Osteoblast (primary cell): ENCODE results near the gene DNER. TPM values are rescaled to one million over a fixed set of nuclear protein-coding genes. Genes with fewer than 3 reads are reported as not detected.

Experiments
- DNase-seq: peaks from one replicate; pipeline ENCODE4 v3.0.0; 2011; ENCODE audit warnings: low spot score, mixed read lengths; ENCODE audit not compliant: insufficient read length; ENCODE audit errors: missing footprints
- H2AFZ ChIP-seq: 2 replicates; pipeline ENCODE4 v1.6.0; 2011; ENCODE audit warnings: mild to moderate bottlenecking, low read length
- H3K27ac ChIP-seq: 2 replicates; pipeline ENCODE4 v1.5.1; 2011; ENCODE audit warnings: mild to moderate bottlenecking, low read depth, low read length, moderate library complexity
- H3K27me3 ChIP-seq: 2 replicates; pipeline ENCODE4 v1.6.0; 2012; ENCODE audit warnings: mild to moderate bottlenecking, control low read depth, inconsistent platforms, low read length, moderate library complexity; ENCODE audit not compliant: insufficient read depth
- H3K36me3 ChIP-seq: 2 replicates; pipeline ENCODE4 v1.5.1; 2011; ENCODE audit warnings: mild to moderate bottlenecking, low read length, control low read depth, moderate library complexity; ENCODE audit not compliant: insufficient read depth
- H3K4me1 ChIP-seq: 2 replicates; pipeline ENCODE4 v1.5.1; 2011; ENCODE audit warnings: mild to moderate bottlenecking, low read length, control low read depth, moderate library complexity; ENCODE audit not compliant: insufficient read depth
- H3K4me2 ChIP-seq: 2 replicates; pipeline ENCODE4 v1.6.0; 2011; ENCODE audit warnings: mild to moderate bottlenecking, low read length; ENCODE audit not compliant: insufficient read depth
- H3K4me3 ChIP-seq: fragments of 200-600 bp; sonication (generic); 3 replicates; pipeline ENCODE4 v1.5.1; 2012; ENCODE audit warnings: mild to moderate bottlenecking, low read length, inconsistent platforms; ENCODE audit not compliant: insufficient read depth
- H3K79me2 ChIP-seq: 2 replicates; pipeline ENCODE4 v1.6.0; 2012; ENCODE audit warnings: mild to moderate bottlenecking, low read length, control low read depth, inconsistent platforms; ENCODE audit not compliant: insufficient read depth
- H3K9me3 ChIP-seq: 2 replicates; pipeline ENCODE4 v1.5.1; 2011; ENCODE audit warnings: low read depth, low read length, control low read depth
- H4K20me1 ChIP-seq: 2 replicates; pipeline ENCODE4 v1.6.0; 2012; ENCODE audit warnings: mild to moderate bottlenecking, low read length, control low read depth; ENCODE audit not compliant: insufficient read depth
- total RNA-seq: library from RNA; depleted of rRNA; stranded (reverse); fragments of >200 nt; gene quantifications from 2 replicates; pipeline ENCODE4 v1.2.3, GENCODE V29; 2012
- TF ChIP-seq, protein P1 (sequence below): IDR thresholded peaks from 2 replicates; pipeline ENCODE4 v1.5.1; 2011; ENCODE audit warnings: mild to moderate bottlenecking, low read depth, low read length, moderate library complexity; ENCODE audit errors: extremely low read depth

The DNER gene
- total RNA-seq, 1 donor: 0.36 TPM

DNA sequence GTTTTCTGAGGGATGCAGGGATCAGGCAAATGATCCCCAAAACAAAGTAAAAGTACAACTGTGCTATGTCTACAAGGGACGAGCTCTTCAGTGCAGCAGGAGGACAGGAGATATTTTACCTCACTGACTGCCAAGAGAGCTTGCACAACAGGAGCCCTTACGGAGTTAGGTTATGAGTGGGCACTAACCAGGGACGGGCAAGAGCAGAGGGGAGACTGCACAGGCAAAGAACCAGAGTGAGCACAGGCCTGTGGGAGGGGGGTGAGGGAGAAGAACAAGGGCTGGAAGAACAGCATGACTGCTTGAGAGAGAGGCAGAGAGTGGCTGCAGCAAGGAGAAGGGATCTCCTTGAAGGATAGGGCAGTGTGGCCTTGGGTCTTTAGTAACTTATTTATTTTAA, 342.1 kb downstream of the DNER start:
- Histone ChIP-seq H3K27me3 (no peaks in the 10 kb centered on the region), H3K79me2 (no peaks in the 10 kb centered on the region), H3K4me1 (no peaks in the 10 kb centered on the region), H3K36me3 (no peaks in the 10 kb centered on the region), H3K4me2 (no peak overlapping the region), H4K20me1 (no peaks in the 10 kb centered on the region), H2AFZ (no peak overlapping the region), H3K4me3 (no peak overlapping the region), H3K9me3 (no peaks in the 10 kb centered on the region), H3K27ac (no peak overlapping the region)
- TF ChIP-seq, protein P1, sequence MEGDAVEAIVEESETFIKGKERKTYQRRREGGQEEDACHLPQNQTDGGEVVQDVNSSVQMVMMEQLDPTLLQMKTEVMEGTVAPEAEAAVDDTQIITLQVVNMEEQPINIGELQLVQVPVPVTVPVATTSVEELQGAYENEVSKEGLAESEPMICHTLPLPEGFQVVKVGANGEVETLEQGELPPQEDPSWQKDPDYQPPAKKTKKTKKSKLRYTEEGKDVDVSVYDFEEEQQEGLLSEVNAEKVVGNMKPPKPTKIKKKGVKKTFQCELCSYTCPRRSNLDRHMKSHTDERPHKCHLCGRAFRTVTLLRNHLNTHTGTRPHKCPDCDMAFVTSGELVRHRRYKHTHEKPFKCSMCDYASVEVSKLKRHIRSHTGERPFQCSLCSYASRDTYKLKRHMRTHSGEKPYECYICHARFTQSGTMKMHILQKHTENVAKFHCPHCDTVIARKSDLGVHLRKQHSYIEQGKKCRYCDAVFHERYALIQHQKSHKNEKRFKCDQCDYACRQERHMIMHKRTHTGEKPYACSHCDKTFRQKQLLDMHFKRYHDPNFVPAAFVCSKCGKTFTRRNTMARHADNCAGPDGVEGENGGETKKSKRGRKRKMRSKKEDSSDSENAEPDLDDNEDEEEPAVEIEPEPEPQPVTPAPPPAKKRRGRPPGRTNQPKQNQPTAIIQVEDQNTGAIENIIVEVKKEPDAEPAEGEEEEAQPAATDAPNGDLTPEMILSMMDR: no peak
- no peak for DNase-seq

- TF ChIP-seq, protein P1: no peak
- no peaks in the 10 kb centered on the region for H3K9me3 ChIP-seq
- H3K4me1 ChIP-seq: no peaks in the 10 kb centered on the region
- H4K20me1 ChIP-seq: no peaks in the 10 kb centered on the region
- H2AFZ ChIP-seq: no peak overlapping the region
- H3K36me3 ChIP-seq: no peaks in the 10 kb centered on the region
- H3K27me3 ChIP-seq: no peaks in the 10 kb centered on the region
- no peak overlapping the region for H3K4me3 ChIP-seq
- H3K27ac ChIP-seq: no peak overlapping the region
- DNase-seq: no peak
- H3K79me2 ChIP-seq: no peaks in the 10 kb centered on the region
- no peak overlapping the region for H3K4me2 ChIP-seq
Measured at GRCh38 chr2:229371086-229371485, 343.3 kb downstream of the DNER start.

DNA sequence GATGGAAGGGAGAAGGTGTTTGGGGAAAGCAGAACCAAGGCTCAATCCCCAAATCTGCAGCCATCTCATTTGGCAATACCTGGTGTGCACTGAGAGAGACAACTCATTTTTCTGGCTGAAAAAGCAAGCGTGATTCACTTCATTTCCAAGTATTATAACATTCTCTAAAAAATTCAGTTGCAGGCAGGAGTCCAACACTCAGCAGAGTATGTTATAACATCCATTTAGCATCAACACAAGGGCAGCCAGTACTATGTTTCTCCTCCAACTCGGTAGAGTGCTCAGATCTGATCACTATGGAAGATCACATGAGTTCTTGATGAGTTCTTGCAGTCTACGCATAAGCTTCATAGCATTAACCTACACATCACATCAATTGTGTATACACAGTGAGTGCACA, 343.8 kb downstream of the DNER start:
- no peaks in the 10 kb centered on the region for H3K36me3 ChIP-seq
- H4K20me1 ChIP-seq: no peaks in the 10 kb centered on the region
- no peaks in the 10 kb centered on the region for H3K27me3 ChIP-seq
- no peak overlapping the region for H3K27ac ChIP-seq
- no peaks in the 10 kb centered on the region for H3K9me3 ChIP-seq
- no peaks in the 10 kb centered on the region for H3K4me1 ChIP-seq
- TF ChIP-seq, protein P1: no peak
- H3K4me3 ChIP-seq: no peak overlapping the region
- DNase-seq: no peak
- no peaks in the 10 kb centered on the region for H3K79me2 ChIP-seq
- H3K4me2 ChIP-seq: no peak overlapping the region
- no peak overlapping the region for H2AFZ ChIP-seq

GRCh38 chr2:229363185-229363814, 351.1 kb downstream of the DNER start:
- H3K4me3 ChIP-seq: no peak overlapping the region
- no peaks in the 10 kb centered on the region for H3K9me3 ChIP-seq
- DNase-seq: no peak
- no peaks in the 10 kb centered on the region for H3K36me3 ChIP-seq
- no peaks in the 10 kb centered on the region for H3K27me3 ChIP-seq
- H2AFZ ChIP-seq: no peak overlapping the region
- H3K79me2 ChIP-seq: no peaks in the 10 kb centered on the region
- TF ChIP-seq, protein P1: no peak
- no peaks in the 10 kb centered on the region for H3K4me1 ChIP-seq
- no peaks in the 10 kb centered on the region for H4K20me1 ChIP-seq
- H3K27ac ChIP-seq: no peak overlapping the region
- H3K4me2 ChIP-seq: no peak overlapping the region
